GM12878 (cell line): ENCODE results near the gene USP51. TPM values are rescaled to one million over a fixed set of nuclear protein-coding genes. Genes with fewer than 3 reads are reported as not detected.

Source experiments
- ATAC-seq: fragments of 200-7000 bp; cut with Tn5 transposase; 3 replicates; pipeline ENCODE4 v1.9.1; 2020; ENCODE audit warnings: mild to moderate bottlenecking, moderate library complexity
- BruUV-seq: library from RNA; stranded (reverse); fragments of 400-500 nt; replicated peaks from 2 replicates; lab custom pipeline; 2021; lab: Mats Ljungman, UMichigan
- CTCF ChIA-PET: fragments of 300-600 bp; sonication (Branson Sonifier 250); formaldehyde crosslinking; extraction: SDS; loops from one replicate; lab custom pipeline; 2021; ENCODE audit warnings: inconsistent platforms; lab: Yijun Ruan, JAX
- POLR2A ChIA-PET: fragments of 350-600 bp; formaldehyde crosslinking; extraction: SDS; loops from one replicate; lab custom pipeline; 2021; ENCODE audit warnings: inconsistent platforms; lab: Charles Lee
- RAD21 ChIA-PET: fragments of 300-600 bp; sonication (Branson Sonifier 250); formaldehyde crosslinking; loops from one replicate; lab custom pipeline; 2023; ENCODE audit warnings: antibody characterized with exemption; ENCODE audit not compliant: unreplicated experiment; lab: Charles Lee
- SMC1A ChIA-PET: fragments of 300-600 bp; sonication (Branson Sonifier 250); formaldehyde crosslinking; loops from one replicate; lab custom pipeline; 2023; ENCODE audit not compliant: unreplicated experiment, uncharacterized antibody; lab: Charles Lee
- DNase-seq: peaks from one replicate; pipeline ENCODE4 v3.0.0-alpha.2; 2011; ENCODE audit warnings: low read depth, low spot score
- FAIRE-seq: peaks from 3 replicates; lab custom pipeline; 2011; peaks lifted over from hg19 to GRCh38; lab: Jason Lieb, UNC
- H2AFZ ChIP-seq: 2 replicates; pipeline ENCODE4 v1.6.0; 2011; ENCODE audit warnings: low read depth, low read length, control low read depth; ENCODE audit not compliant: control insufficient read depth
- H3K27ac ChIP-seq: 2 replicates; pipeline ENCODE4 v1.5.1; 2011; ENCODE audit warnings: control low read depth; ENCODE audit not compliant: control insufficient read depth, insufficient read depth
- H3K27me3 ChIP-seq, 2 experiments: replicated peaks in 1 of 2; 2 replicates each; pipeline versions ENCODE4 v1.6.0 to v1.6.1; 2011; ENCODE audit warnings: low read length in 1 of 2; ENCODE audit not compliant: control insufficient read depth in 2 of 2, insufficient read depth in 2 of 2
- H3K36me3 ChIP-seq, 2 experiments: 2 replicates each; pipeline ENCODE4 v1.5.1; 2011; ENCODE audit warnings: low read length in 1 of 2; ENCODE audit not compliant: control insufficient read depth in 2 of 2, insufficient read depth in 2 of 2
- H3K4me1 ChIP-seq: 2 replicates; pipeline ENCODE4 v1.6.1; 2011; ENCODE audit warnings: mild to moderate bottlenecking, low read length, moderate library complexity, mixed read lengths; ENCODE audit not compliant: control insufficient read depth, insufficient read depth
- H3K4me2 ChIP-seq: 2 replicates; pipeline ENCODE4 v1.6.0; 2011; ENCODE audit warnings: control low read depth; ENCODE audit not compliant: control insufficient read depth, insufficient read depth
- H3K4me3 ChIP-seq: fragments of 200-600 bp; sonication (generic); 2 replicates; pipeline ENCODE4 v1.5.1; 2016
- H3K79me2 ChIP-seq: 2 replicates; pipeline ENCODE4 v1.6.0; 2011; ENCODE audit warnings: low read length; ENCODE audit not compliant: control insufficient read depth, insufficient read depth
- H3K9ac ChIP-seq: 2 replicates; pipeline ENCODE4 v1.8.0; 2011; ENCODE audit warnings: low read length, control low read depth, mixed read lengths; ENCODE audit not compliant: control insufficient read depth, insufficient read depth
- H3K9me3 ChIP-seq: replicated peaks from 3 replicates; pipeline ENCODE4 v1.5.1; 2011; ENCODE audit warnings: mild to moderate bottlenecking, low read length; ENCODE audit not compliant: control insufficient read depth, insufficient read depth
- H4K20me1 ChIP-seq: 2 replicates; pipeline ENCODE4 v1.6.0; 2011; ENCODE audit not compliant: control insufficient read depth, insufficient read depth
- CBX3 ChIP-seq: fragments of 200-600 bp; sonication (generic); IDR thresholded peaks from 2 replicates; pipeline ENCODE4 v1.6.1; 2016; ENCODE audit warnings: low read depth, borderline replicate concordance
- CHD2 ChIP-seq: IDR thresholded peaks from 2 replicates; pipeline ENCODE4 v1.6.1; 2011; ENCODE audit warnings: low read depth, low read length, improper control_type of control experiment, borderline replicate concordance
- CREM ChIP-seq: IDR thresholded peaks from 2 replicates; pipeline ENCODE4 v1.6.1; 2014; ENCODE audit warnings: antibody characterized with exemption, low read depth
- E2F4 ChIP-seq: IDR thresholded peaks from 2 replicates; pipeline ENCODE4 v1.6.1; 2012; ENCODE audit warnings: low read depth, low read length, improper control_type of control experiment
- FOXK2 ChIP-seq: fragments of 450-650 bp; IDR thresholded peaks from 2 replicates; pipeline ENCODE4 v1.6.1; 2017; ENCODE audit warnings: mild to moderate bottlenecking, moderate library complexity
- HDAC6 ChIP-seq: fragments of 200-600 bp; sonication (generic); IDR thresholded peaks from one replicate; pipeline ENCODE4 v1.8.0; 2017; ENCODE audit warnings: antibody characterized with exemption; ENCODE audit not compliant: unreplicated experiment
- MYB ChIP-seq: fragments of 150-350 bp; IDR thresholded peaks from 2 replicates; pipeline ENCODE4 v1.6.1; 2014; ENCODE audit warnings: mild to moderate bottlenecking, low read depth, low read length, borderline replicate concordance
- PBX3 ChIP-seq: IDR thresholded peaks from 2 replicates; pipeline ENCODE4 v1.6.1; 2011; ENCODE audit warnings: mild to moderate bottlenecking, low read depth, low read length, moderate library complexity; ENCODE audit not compliant: insufficient replicate concordance
- RAD21 ChIP-seq: IDR thresholded peaks from 2 replicates; pipeline ENCODE4 v1.6.1; 2011; ENCODE audit warnings: mild to moderate bottlenecking, low read depth, low read length, moderate library complexity; ENCODE audit not compliant: insufficient read depth
- YY1 ChIP-seq: IDR thresholded peaks from 2 replicates; pipeline ENCODE4 v1.6.1; 2011; ENCODE audit warnings: low read depth, mild to moderate bottlenecking, low read length
- ZNF207 ChIP-seq: fragments of 450-650 bp; IDR thresholded peaks from 2 replicates; pipeline ENCODE4 v1.6.1; 2014; ENCODE audit warnings: antibody characterized with exemption, mild to moderate bottlenecking, borderline replicate concordance
- ZNF274 ChIP-seq: IDR thresholded peaks from one replicate; pipeline ENCODE4 v1.8.0; 2011; ENCODE audit not compliant: insufficient read length, insufficient read depth
- WGBS: methylation state at CpG from one replicate; pipeline ENCODE4 v1.1.6; 2016; ENCODE audit warnings: low lambda C conversion rate; ENCODE audit not compliant: insufficient replicate concordance, insufficient coverage; ENCODE audit errors: missing lambda C conversion rate; 5-methylcytosine and 5-hydroxymethylcytosine counted together
- in situ Hi-C: fragments of 300-500 bp; cut with MboI; formaldehyde crosslinking; loops from 9 replicates; pipeline ENCODE4 v1.14.3; 2018; ENCODE audit warnings: mixed read lengths
- intact Hi-C: fragments of 100-400 bp; cut with micrococcal nuclease; formaldehyde crosslinking; loops from one replicate; pipeline ENCODE4 v1.14.2; 2022; ENCODE audit not compliant: unreplicated experiment
- polyA plus RNA-seq, 11 experiments: library from polyadenylated mRNA; depleted of rRNA in 4 of 11; unstranded in 6 of 11; stranded (reverse) in 5 of 11; fragments of >200 nt; fragmentation: Nextera tagmentation in 4 of 11; fragmentation: Illumina TruSeq in 1 of 11; extraction: Ambion mirVana in 4 of 11; extraction: Trizol in 1 of 11; gene quantifications; 1 replicate in 1 of 11; 2 replicates in 10 of 11; pipeline versions ENCODE4 v1.2.1 to v1.2.3, GENCODE V29; 2011 to 2016; ENCODE audit warnings: inconsistent platforms in 2 of 11, missing spikeins in 2 of 11, low read depth in 1 of 11
- total RNA-seq, 4 experiments: library from RNA; depleted of rRNA in 3 of 4; stranded (reverse); fragments of >200 nt in 3 of 4; fragmentation: Illumina TruSeq in 1 of 4; extraction: Trizol in 1 of 4; gene quantifications; 2 replicates each; pipeline versions ENCODE4 v1.2.1 to v1.2.3, GENCODE V29; 2013 to 2021
- TF ChIP-seq, protein P1 (sequence below): IDR thresholded peaks from 2 replicates; pipeline ENCODE4 v1.6.1; 2012; ENCODE audit warnings: low read length, inconsistent platforms
- TF ChIP-seq, protein P2 (sequence below): IDR thresholded peaks from 2 replicates; pipeline ENCODE4 v1.6.1; 2011; ENCODE audit warnings: low read depth, mild to moderate bottlenecking, low read length, moderate library complexity, borderline replicate concordance; ENCODE audit errors: extremely low read depth

USP51 gene
- total and polyA plus RNA-seq, 10 of the 15 experiments (the other 5 are each of a cell fraction or from before 2014, with no cell fraction given): 0.52 to 1.7 (median 1.2) TPM

GRCh38 chrX:55490121-55490520 is 473 bp upstream of the USP51 start:
- Histone ChIP-seq H3K27me3 (no peaks in the 10 kb centered on the region), H4K20me1 (no peaks in the 10 kb centered on the region), H3K27ac (no peak overlapping the region; the same call in 1 of the 2 replicates), H3K36me3 (no peaks in the 10 kb centered on the region), H3K9ac (peak overlapping the region; percentile 65), H3K4me1 (no peaks in the 10 kb centered on the region)
- POLR2A ChIA-PET: interaction anchor here (2.6 kb wide), 1 partner anchor 38 kb away, joined by 12 read pairs; the partner anchor contains the start of gene MAGEH1
- in situ Hi-C loops: loop anchor here (25.0 kb wide), 1 partner anchor 747 kb away; the partner anchor contains the start of gene KLF8
- TF ChIP-seq E2F4: no peak
- TF ChIP-seq CBX3: no peak
- TF ChIP-seq ZNF274: no peak
- TF ChIP-seq, protein P1, sequence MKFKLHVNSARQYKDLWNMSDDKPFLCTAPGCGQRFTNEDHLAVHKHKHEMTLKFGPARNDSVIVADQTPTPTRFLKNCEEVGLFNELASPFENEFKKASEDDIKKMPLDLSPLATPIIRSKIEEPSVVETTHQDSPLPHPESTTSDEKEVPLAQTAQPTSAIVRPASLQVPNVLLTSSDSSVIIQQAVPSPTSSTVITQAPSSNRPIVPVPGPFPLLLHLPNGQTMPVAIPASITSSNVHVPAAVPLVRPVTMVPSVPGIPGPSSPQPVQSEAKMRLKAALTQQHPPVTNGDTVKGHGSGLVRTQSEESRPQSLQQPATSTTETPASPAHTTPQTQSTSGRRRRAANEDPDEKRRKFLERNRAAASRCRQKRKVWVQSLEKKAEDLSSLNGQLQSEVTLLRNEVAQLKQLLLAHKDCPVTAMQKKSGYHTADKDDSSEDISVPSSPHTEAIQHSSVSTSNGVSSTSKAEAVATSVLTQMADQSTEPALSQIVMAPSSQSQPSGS: no peak
- TF ChIP-seq, protein P2, sequence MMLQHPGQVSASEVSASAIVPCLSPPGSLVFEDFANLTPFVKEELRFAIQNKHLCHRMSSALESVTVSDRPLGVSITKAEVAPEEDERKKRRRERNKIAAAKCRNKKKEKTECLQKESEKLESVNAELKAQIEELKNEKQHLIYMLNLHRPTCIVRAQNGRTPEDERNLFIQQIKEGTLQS: no peak
- no peak for TF ChIP-seq FOXK2
- TF ChIP-seq PBX3: no peak
- TF ChIP-seq YY1: no peak
- TF ChIP-seq CHD2: no peak
- TF ChIP-seq ZNF207: no peak
- TF ChIP-seq RAD21: no peak
- TF ChIP-seq MYB: no peak
- no peak for TF ChIP-seq CREM
- no peak for TF ChIP-seq HDAC6
- TF ChIP-seq, all 136 proteins: peak for 0
- Histone ChIP-seq H3K4me3 (peak overlapping the region; percentile 72; the same call in 1 of the 2 replicates), H3K4me2 (peak overlapping the region; percentile 71; the same call in 1 of the 2 replicates), H3K9me3 (no peaks in the 10 kb centered on the region; the same call in 2 of the 3 replicates), H2AFZ (peak overlapping the region; percentile 1; the same call in 1 of the 2 replicates), H3K79me2 (no peaks in the 10 kb centered on the region)
- ChIA-PET SMC1A (no interaction called here), CTCF (no interaction called here), RAD21 (interaction anchor here (0.7 kb wide), 1 partner anchor 1238 kb away, joined by 4 read pairs; no protein-coding TSS in a partner anchor)
- FAIRE-seq (no peak), ATAC-seq (no peak), DNase-seq (no peak)
- no TSS peak for BruUV-seq
- intact Hi-C loops: no loop called here
- WGBS: 55% methylated on average over 4 of the region's 4 CpGs
